HUES64 (cell line): ENCODE results near the gene SELENOS.

ENCODE experiments used
- H3K27ac ChIP-seq: 2 replicates; pipeline ENCODE4 v1.7.0; 2013; ENCODE audit warnings: low read depth, low read length, inconsistent platforms
- H3K27me3 ChIP-seq: 2 replicates; pipeline ENCODE4 v1.6.1; 2013; ENCODE audit warnings: mild to moderate bottlenecking, low read length; ENCODE audit not compliant: insufficient read depth
- H3K36me3 ChIP-seq: 2 replicates; pipeline ENCODE4 v1.6.1; 2013; ENCODE audit warnings: mild to moderate bottlenecking, low read length; ENCODE audit not compliant: insufficient read depth
- H3K4me1 ChIP-seq: 2 replicates; pipeline ENCODE4 v1.6.1; 2013; ENCODE audit warnings: mild to moderate bottlenecking, low read length, moderate library complexity; ENCODE audit not compliant: insufficient read depth
- H3K4me3 ChIP-seq: 2 replicates; pipeline ENCODE4 v1.5.1; 2013; ENCODE audit warnings: mild to moderate bottlenecking, low read length, moderate library complexity
- H3K9ac ChIP-seq: 2 replicates; pipeline ENCODE4 v1.6.1; 2013; ENCODE audit warnings: mild to moderate bottlenecking, low read depth, low read length
- H3K9me3 ChIP-seq: 2 replicates; pipeline ENCODE4 v1.6.1; 2013; ENCODE audit warnings: low read depth, low read length; ENCODE audit not compliant: insufficient read depth
- WGBS: fragments of 150-250, 120-280 bp; methylation state at CpG from one replicate; pipeline ENCODE4 v1.1.7; 2013; ENCODE audit warnings: missing lambda C conversion rate; 5-methylcytosine and 5-hydroxymethylcytosine counted together

Gene SELENOS

DNA sequence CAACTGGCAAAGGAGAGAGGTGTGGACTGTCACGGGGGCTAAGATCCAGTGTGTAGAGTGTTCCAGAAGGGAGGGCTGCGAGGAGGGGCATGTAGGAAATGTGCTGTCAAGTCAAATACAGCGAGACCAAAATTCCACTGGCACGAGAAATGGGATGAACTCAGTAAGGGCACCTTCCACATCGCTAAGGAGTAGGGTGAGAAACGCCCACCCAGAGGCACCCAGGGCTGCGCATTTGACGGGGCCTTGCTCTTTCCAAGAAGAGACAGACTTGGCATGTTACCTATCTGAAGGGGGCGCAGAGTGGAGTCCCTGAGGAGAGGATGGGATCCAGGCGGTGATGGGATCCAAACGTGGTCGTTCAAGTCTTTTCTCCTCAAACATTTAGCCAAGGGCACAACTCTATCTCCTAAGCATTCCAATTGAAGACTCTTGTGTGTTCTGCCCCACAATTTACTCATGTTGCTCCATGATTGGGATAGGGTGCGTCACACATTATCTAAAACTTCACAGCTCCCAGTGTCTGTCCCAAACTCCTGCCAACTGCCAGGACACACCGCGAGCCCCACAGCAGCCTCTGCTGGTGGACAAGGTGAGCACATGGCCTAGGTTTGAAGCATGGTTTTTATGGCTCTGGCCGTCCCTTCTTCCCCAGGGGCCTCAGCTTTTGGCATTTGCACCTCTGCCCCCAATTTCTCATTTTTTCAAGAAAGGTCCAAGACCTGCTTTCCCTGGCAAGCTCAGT lies 7.6 kb downstream of the SELENOS start:
- H3K27ac ChIP-seq = no peak overlapping the region
- no peaks in the 10 kb centered on the region for H3K9me3 ChIP-seq
- WGBS = 89% methylated on average over 16 of the region's 16 CpGs
- H3K27me3 ChIP-seq = no peaks in the 10 kb centered on the region
- no peak overlapping the region for H3K9ac ChIP-seq
- H3K4me3 ChIP-seq = no peak overlapping the region
- peaks cover 60% of the 10 kb centered on the region for H3K36me3 ChIP-seq
- H3K4me1 ChIP-seq = no peaks in the 10 kb centered on the region

DNA sequence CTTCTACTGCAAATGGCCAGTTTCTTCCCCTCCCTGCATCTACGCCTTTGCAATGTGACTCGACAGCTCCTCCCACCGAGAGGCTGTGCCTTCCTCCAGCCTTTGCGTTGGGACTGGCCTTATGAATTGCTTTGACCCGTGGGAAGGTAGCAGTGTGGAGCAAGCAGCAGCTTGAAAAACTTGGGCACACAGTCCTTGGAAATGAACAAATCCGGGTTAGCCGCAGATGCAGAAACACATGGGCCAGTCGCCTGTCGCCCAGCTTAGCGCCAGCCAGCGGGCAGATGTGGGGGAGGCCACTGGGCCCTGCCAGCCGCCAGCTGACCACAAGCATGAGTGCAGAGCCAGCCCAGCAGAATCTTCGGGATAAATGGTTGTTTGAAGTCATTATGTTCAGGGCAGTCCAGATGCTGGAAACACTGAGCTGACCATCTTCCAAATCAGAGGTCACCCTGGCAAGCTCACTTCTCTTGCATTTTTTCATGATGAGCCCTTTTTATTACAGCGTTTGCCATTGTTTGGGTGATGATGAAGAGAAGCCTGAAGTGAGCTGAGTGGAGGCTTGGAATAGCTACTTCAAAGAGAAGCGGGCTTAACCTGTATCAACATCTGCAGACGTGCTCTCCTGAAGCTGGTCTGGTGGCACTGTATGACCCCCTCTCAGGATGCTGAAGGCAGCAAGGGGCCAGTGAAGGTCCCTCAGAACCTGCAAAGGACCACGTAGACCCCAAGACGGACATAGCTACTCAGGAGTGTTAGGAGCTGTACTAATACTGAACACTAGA lies 9.8 kb downstream of the SELENOS start:
- Histone ChIP-seq H3K27ac (no peak overlapping the region), H3K4me3 (no peak overlapping the region), H3K9me3 (no peaks in the 10 kb centered on the region), H3K9ac (no peak overlapping the region), H3K36me3 (peaks cover 38% of the 10 kb centered on the region), H3K27me3 (no peaks in the 10 kb centered on the region), H3K4me1 (no peaks in the 10 kb centered on the region)
- WGBS = 79% methylated on average over 18 of the region's 18 CpGs

DNA sequence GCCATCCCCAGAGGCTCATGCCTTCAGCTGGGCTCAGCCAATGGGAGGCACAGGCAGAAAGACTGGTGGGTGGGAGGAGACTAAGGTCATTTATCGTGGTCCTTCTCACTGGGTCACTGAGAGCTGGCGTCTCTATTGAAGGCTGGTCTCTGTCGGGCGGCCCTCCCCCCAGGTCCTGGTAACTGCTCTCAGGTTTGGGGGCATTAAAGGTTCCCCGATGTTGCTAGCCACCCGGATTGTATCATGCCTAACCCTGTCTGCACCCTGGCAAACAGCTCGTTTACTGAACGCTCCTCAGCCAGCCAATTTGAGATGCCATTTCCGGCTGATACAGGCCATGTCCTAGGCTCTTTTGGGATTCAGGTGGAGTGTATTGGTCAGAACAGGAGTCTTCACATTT lies 10.5 kb downstream of the SELENOS start:
- no peaks in the 10 kb centered on the region for H3K27me3 ChIP-seq
- no peaks in the 10 kb centered on the region for H3K9me3 ChIP-seq
- WGBS = 91% methylated on average over 9 of the region's 9 CpGs
- no peak overlapping the region for H3K4me3 ChIP-seq
- no peak overlapping the region for H3K9ac ChIP-seq
- no peaks in the 10 kb centered on the region for H3K4me1 ChIP-seq
- H3K27ac ChIP-seq = no peak overlapping the region
- peaks cover 31% of the 10 kb centered on the region for H3K36me3 ChIP-seq

DNA sequence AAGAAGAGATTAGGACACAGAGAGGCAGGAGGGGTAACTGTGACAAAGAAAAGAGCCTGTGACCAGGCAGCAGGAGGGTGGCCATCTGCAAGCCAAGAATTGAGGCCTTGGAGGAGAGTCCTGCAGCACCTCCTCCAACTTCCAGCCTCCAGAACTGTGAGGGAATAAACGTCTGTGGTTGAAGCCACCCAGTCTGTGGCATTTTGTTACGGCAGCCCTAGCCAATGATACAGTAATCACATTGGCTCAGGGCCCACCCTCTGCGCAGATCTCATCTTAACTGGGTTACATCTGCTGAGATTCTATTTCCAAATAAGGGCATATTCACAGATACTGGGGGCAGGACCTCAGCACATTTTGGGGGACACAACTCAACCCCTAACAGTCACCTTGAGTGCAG lies 11.3 kb downstream of the SELENOS start:
- no peaks in the 10 kb centered on the region for H3K4me1 ChIP-seq
- 92% methylated on average over 3 of the region's 3 CpGs for WGBS
- H3K36me3 ChIP-seq = peaks cover 23% of the 10 kb centered on the region
- no peaks in the 10 kb centered on the region for H3K9me3 ChIP-seq
- H3K9ac ChIP-seq = no peak overlapping the region
- H3K27me3 ChIP-seq = no peaks in the 10 kb centered on the region
- H3K27ac ChIP-seq = no peak overlapping the region
- no peak overlapping the region for H3K4me3 ChIP-seq

DNA sequence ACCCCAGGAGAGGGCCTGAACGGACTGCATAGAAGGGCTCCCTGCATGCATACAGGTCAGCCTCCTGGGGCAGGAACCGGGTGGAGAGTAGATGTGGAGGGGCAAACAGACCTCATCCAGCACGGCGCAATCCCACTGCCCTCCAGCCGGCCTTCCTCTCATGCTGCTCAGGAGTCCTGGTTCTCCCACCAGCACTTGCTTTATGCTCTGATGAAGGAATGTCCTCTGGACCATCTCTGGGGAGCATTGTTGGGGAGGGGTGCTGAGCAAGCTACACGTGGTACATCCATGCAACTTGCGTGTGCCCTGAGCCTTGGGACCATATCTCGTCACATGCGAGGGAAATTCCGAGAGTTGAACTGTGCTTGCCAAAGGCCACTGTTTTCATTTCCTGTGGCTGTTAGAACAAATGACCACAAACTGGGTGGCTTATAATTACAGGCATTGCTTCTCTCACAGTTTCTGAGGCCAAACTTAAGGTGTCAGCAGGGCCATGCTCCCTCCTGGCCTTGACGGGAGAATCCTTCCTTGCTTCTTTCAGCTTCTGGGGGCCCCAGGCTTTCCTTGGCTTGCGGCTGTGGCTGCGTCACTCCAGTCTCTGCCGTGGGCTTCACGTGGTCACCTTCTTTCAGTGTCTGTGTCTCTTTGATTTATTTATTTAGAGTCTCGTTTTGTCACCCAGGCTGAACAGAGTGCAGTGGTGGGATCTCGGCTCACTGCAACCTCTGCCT lies 12.2 kb downstream of the SELENOS start:
- Histone ChIP-seq H3K27me3 (no peaks in the 10 kb centered on the region), H3K36me3 (peaks cover 15% of the 10 kb centered on the region), H3K4me1 (no peaks in the 10 kb centered on the region), H3K9ac (no peak overlapping the region), H3K9me3 (no peaks in the 10 kb centered on the region), H3K27ac (no peak overlapping the region), H3K4me3 (no peak overlapping the region)
- 94% methylated on average over 17 of the region's 17 CpGs for WGBS

DNA sequence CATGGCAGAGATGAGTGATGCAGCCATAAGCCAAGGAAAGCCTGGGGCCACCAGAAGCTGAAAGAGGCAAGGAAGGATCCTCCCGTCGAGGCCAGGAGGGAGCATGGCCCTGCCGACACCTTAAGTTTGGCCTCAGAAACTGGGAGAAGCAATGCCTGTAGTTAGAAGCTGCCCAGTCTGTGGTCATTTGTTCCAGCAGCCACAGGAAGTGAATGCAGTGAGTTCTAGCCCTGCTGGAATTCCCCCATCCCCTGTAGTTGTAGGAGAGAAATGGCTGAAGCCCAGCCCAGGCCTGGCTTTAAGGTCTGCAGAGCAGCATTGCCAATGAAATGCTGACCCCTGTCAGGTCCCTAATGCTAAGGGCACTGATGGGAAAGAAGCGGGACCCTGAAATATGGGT lies 13.3 kb downstream of the SELENOS start:
- 92% methylated on average over 4 of the region's 4 CpGs for WGBS
- H3K36me3 ChIP-seq = peaks cover 5% of the 10 kb centered on the region; the same call in 1 of the 2 replicates
- no peak overlapping the region for H3K9ac ChIP-seq
- no peaks in the 10 kb centered on the region for H3K27me3 ChIP-seq
- no peaks in the 10 kb centered on the region for H3K4me1 ChIP-seq
- no peaks in the 10 kb centered on the region for H3K9me3 ChIP-seq
- no peak overlapping the region for H3K4me3 ChIP-seq
- no peak overlapping the region for H3K27ac ChIP-seq

DNA sequence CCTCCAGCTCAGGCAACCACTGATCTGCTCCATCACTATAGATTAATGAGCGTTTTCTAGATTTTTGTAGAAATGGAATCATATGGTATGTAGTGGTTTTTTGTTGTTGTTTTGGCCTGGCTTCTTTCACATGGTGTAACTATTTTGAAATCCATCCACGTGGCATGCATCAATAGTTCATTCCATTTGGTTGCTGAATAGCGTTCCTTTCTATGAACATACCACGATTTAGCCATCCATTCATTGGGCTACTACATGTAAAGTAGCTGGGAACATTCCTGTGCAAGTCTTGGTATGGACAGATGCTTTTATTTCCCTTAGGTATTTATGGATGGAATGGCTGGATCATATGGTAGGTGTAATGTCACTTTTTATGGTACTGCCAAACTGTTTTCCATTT lies 14.7 kb downstream of the SELENOS start:
- H3K9me3 ChIP-seq = no peaks in the 10 kb centered on the region
- peaks cover 6% of the 10 kb centered on the region; the same call in 1 of the 2 replicates for H3K4me1 ChIP-seq
- no peak overlapping the region for H3K4me3 ChIP-seq
- H3K9ac ChIP-seq = no peak overlapping the region
- WGBS = 81% methylated on average over 4 of the region's 4 CpGs
- H3K36me3 ChIP-seq = no peaks in the 10 kb centered on the region
- no peak overlapping the region for H3K27ac ChIP-seq
- no peaks in the 10 kb centered on the region for H3K27me3 ChIP-seq

DNA sequence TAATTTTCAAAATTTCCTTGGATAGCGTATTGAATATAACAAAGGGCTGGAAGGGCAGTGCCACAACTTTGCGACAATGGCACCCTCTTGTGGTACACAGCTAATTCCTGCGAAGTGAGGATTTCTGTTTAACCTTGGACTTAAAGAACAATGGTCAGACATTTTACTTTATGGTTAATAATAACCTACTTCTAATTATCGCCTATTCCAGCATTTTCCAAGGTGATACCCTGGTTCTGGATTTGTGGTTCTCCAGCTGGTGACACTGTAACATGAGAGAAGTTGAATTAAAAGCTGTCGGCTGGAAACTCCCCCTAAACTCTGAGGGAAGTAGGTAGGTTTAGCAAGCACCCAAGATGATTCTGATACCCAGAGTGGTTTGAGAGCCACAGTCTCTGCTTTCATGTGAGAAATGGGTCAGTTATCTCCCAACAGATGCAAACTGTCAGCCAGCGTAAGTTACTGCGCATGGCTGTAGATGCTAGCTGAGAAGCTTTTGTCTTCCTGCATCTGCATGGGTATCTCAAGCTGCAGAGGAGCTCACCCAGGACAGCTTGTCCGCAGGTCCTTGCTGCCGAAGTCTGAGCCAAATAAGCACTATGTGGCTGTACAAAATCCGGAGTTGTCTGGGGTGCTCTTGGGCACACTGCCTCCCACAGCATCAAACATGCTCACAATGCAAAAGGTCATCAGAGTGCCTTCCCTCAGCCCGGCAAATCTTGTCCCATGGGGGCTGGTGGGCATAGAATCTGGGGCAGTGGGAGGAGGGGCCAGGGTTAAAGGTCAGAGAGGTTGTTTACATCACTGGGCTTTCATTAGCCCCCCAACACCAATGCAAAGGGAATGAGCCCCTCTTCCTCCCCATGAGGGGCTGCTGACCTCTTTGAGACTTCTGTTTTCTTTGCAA lies 18.8 kb downstream of the SELENOS start:
- Histone ChIP-seq H3K4me1 (peaks cover 13% of the 10 kb centered on the region; the same call in 1 of the 2 replicates), H3K4me3 (no peak overlapping the region), H3K36me3 (no peaks in the 10 kb centered on the region), H3K9ac (no peak overlapping the region), H3K9me3 (no peaks in the 10 kb centered on the region), H3K27ac (no peak overlapping the region), H3K27me3 (no peaks in the 10 kb centered on the region)
- 54% methylated on average over 11 of the region's 11 CpGs for WGBS

DNA sequence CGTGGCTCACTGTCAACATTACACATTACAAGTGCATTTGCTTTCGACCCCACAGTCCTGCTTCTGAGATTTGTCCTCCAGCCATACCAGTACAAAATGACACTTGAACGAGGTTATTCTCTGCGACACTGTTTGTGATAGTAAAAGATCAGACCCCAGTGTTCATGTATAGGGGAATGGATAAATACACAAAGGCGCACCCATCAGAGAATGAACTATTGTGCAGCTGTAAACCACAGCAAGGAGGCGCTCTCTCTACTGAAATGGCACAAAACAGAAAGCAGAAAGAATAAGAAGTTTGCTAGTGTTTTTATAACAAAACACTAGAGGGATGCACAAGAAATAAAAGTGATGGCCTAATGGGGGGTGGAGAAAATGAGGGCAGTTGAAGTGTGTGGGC lies 20.5 kb downstream of the SELENOS start:
- Histone ChIP-seq H3K9ac (no peak overlapping the region), H3K36me3 (no peaks in the 10 kb centered on the region), H3K27ac (no peak overlapping the region), H3K9me3 (no peaks in the 10 kb centered on the region), H3K4me1 (peaks cover 20% of the 10 kb centered on the region), H3K4me3 (no peak overlapping the region), H3K27me3 (peaks cover 11% of the 10 kb centered on the region; the same call in 1 of the 2 replicates)
- WGBS = 92% methylated on average over 6 of the region's 6 CpGs

DNA sequence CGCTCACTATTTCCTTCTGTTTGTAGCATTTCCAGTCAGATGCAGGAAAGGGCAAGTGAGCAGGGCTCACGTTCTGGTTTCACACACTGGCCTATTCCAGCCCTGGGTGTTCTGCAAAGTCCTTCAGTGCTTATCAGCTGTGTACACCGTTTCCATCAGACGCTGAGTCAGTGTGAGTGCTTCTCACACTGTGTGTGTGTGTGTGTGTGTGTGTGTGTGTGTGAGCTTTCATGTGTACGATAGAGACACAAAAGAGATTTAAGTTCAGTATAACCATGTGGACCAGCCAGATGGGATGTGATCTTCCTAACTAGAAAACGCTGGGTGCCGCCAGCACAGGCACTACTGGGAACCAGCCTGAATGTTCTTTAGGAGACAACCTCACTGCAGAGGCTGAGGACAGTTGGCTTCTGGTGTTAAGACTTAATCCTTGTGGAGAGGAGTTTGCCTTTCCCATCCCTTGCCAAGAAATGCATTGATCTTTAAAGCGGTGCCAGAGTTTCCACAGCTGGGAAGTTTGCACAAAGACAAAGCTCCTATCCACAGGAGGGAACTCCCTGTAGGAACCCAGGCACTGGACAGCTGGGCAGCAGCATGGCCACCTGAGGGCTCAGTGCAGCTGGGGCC lies 21.6 kb downstream of the SELENOS start:
- Histone ChIP-seq H3K9me3 (no peaks in the 10 kb centered on the region), H3K4me3 (no peak overlapping the region), H3K27me3 (peaks cover 11% of the 10 kb centered on the region; the same call in 1 of the 2 replicates), H3K27ac (no peak overlapping the region), H3K4me1 (peaks cover 20% of the 10 kb centered on the region), H3K36me3 (no peaks in the 10 kb centered on the region), H3K9ac (no peak overlapping the region)
- WGBS = 77% methylated on average over 8 of the region's 8 CpGs
